Medulla oblongata (tissue), 1 donor: ENCODE results near the gene UBE2A.
A peak's percentile ranks its signal among the peaks of the same experiment; 100 is the strongest.

Experiments used
- DNase-seq: peaks from one replicate; pipeline ENCODE4 v3.0.0-alpha.2; 2015; ENCODE audit errors: extremely low spot score

The UBE2A gene

DNA sequence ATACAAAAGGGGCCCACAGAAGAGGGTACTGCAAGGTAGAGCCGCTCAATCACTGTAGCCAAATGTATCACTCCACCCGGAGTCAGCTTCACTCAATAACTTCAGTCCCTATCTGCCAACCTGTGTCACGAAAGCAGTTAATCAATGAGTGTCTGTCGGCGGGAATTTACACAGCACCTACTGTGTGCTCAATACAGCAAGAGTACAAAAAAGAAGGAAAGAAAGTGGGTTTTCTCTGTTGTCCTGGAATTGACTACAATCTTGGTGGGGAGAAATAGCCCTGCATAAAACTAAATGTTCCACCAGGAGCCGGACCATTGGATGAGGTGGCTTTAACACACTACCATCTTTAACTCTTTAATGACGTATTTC lies 32.6 kb downstream of the UBE2A start:
- peak; percentile 26 for DNase-seq

DNA sequence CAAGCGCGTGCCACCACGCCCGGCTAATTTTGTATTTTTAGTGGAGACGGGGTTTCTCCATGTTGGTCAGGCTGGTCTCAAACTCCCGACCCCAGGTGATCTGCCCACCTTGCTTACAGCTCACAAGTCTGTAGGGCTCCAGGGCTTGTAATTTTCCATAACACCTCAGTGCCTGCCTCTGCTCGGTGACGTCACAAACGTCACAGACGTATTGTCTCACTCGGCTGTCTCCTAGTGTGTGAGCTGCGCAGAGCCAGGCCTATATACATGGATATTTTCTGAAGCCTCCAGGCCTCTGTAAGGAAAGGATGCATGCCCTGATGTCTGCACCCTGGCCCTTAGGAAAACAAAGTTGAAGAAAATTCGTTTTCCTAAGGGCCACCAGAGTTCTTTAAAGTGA lies 40.4 kb downstream of the UBE2A start:
- DNase-seq = no peak

DNA sequence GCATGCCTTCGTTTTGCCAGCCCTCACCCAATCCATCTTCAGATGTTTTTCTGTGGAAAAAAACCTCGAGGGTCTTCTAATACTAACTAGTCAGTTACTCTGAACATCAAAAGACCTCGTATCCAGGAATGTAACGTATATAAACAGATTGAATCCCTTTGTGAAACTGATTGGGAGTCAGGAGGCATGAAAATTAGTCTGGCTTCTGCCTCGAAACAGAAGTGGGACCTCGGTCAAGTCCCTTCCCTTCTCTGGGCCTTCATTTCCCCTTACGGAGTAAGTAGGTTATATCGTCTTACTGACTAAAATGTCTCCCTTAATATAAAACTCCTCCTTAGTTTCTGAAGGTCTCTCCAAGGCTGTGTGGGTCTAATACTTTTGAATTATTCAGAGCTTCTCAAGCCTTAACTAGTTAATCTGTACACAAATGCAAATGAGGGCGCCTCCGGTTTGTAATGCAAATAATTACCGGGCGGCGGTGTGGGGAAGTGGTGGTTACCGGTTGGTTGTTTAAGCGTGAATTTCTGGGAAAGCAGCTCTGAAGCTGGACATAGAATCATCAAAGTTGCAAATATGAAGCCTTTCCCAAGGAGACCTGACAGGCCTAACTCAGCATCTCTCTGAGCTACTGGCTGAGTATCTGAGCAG lies 43.3 kb downstream of the UBE2A start:
- DNase-seq = no peak

DNA sequence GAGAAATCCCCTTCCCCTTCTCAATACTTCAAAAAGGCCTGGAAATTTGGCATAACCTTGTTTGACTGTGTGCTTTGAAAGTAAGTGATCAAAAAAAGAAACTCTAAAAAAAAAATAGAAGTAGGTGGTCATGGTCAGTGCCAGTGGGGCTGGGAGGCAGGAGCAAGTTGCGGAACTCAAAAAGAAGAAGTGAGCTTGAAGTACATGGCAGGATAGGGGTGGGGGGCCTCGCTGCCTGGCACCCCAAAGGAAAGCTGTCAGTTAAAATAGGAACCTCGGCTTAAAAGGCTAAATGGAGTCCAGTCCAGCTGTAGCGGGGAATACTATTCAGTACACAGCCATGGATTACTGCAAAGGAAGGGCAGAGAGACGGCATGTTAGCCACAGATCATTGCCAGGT lies 44.1 kb downstream of the UBE2A start:
- DNase-seq = peak; percentile 54

DNA sequence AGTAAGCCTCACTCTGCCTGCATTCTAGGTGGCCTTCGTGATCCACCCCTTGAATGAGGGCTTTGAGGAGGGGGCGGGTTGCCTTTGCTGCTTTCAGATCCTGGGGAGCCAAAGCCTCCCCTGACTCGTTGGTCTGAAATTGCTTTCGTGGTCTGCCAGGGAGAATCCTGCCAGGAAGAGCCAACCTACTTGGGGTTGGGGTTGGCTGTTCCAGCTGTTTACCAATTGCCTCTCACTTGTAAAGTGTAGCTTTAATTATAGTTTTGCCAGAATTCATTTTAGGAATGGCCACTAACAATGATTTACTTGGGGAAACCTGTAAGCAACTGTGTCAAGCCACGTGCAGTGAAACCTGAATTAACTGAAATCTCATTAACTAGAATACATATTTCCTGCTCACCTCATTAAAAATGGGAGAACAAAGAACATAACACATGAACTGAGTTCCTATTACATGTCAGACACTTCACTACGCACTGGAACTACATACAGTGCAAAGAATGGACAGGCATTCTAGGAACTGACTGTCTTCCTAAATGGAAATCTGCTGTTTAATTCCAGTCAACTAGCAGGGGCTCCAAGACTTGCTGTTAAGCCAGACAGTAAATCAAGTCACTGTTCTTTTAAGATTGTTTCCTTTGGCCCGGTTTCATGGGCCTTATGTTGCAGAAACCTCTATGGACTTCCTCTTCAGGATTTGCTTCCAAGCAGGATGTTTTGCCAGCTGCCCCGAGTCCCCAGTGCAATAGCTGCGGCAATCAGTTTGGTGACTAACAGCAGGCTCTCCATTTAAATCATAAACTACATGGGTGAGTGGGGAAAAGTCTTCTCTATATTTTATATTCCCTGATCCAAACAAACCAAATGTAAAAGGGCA lies 48.2 kb downstream of the UBE2A start:
- no peak for DNase-seq

DNA sequence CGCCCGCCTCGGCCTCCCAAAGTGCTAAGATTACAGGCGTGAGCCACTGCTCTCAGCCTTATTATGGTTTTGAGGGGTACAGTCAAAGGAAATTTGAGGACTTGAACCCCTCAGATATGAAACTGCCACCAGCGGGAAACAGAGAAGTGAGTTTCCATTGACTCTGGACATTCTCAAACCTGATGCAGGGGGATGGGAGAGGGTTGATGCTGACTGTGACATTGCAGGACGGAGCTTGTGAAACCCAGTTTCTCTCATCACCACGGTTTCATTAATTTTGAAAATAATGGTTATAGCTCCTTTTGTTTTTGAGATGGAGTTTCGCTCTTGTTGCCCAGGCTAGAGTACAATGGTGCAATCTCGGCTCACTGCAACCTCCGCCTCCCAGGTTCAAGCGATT lies 50.1 kb downstream of the UBE2A start:
- no peak for DNase-seq

DNA sequence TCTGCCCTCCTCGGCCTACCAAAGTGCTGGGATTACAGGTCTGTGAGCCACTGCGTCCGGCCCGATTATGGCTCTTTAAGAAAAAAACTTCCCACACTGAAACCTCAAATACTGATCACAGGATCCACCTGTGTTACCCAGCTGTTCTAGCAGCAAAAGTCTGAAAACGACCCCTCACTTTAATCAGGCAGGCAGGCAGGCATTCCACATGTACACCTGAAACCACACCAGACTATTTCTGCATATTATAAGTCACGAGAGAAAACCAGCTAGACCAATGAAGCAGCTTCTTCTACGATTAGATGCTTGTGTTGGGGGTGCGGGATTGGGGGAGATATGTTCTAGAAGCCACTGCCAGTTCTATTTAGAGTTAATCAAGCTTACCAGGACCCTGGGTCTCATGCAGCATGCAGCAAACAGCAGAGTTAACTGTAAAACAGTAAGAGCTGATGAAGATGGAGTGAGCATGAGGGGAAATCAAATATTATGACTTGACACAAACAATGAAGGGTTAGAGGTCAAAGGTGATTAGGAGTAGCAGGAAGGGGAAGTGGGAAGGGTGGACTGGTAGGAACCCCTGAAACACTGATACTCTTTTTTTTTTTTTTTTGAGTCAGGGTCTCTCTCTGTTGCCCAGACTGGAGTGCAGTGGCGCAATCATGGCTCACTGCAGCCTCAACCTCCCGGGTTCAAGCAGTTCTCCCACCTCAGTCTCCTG lies 50.7 kb downstream of the UBE2A start:
- DNase-seq = no peak

DNA sequence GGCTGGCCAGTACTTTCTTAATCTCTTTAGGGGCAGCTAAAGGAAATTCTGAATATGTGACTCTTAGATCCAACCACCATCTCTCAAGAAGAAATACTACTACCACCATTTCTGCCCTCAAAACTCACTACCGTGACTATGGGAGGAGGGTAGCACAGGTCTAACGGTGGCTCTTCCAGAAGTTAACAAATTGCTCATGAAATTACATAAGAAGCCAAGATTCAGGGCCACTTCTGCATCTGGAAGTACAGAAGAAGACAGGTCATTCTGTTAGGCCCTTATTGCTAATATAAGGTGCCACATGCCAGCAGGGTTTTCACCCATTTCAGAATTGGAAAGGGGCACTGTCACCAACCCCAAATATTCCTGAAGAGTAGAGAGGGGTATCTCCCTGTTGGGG lies 51.5 kb downstream of the UBE2A start:
- DNase-seq = no peak
